Pancreas (tissue), 10 donors: ENCODE results near the gene MOCS3. TPM values are rescaled to one million over a fixed set of nuclear protein-coding genes. Genes with fewer than 3 reads are reported as not detected.

ENCODE experiments used
- ATAC-seq, 4 donors: fragments of 200-7000 bp; cut with Tn5 transposase; one replicate each; pipeline versions ENCODE4 v1.8.0 to v1.9.1; 2020; ENCODE audit warnings: mild to moderate bottlenecking in 4 of 4, moderate library complexity in 4 of 4
- DNase-seq, 6 donors: peaks; one replicate each; pipeline ENCODE4 v3.0.0-alpha.2; 2020
- FAIRE-seq: peaks from 2 replicates; lab custom pipeline; 2012; peaks lifted over from hg19 to GRCh38; lab: Jason Lieb, UNC
- H3K27ac ChIP-seq, 4 donors: fragments of 200-600 bp; sonication (generic); 1 replicate in 3 of 4; 2 replicates in 1 of 4; pipeline versions ENCODE4 v1.5.0 to v1.8.0; 2020
- H3K27me3 ChIP-seq, 4 donors: fragments of 200-600 bp; one replicate each; pipeline ENCODE4 v1.8.0; 2021
- H3K36me3 ChIP-seq, 3 donors: fragments of 200-600 bp; sonication (generic) in 1 of 3; one replicate each; pipeline versions ENCODE4 v1.5.0 to v1.8.0; 2020 to 2021
- H3K4me1 ChIP-seq, 3 donors: fragments of 200-600 bp; one replicate each; pipeline ENCODE4 v1.8.0; 2021
- H3K4me3 ChIP-seq, 4 donors: fragments of 200-600 bp; sonication (generic) in 2 of 4; one replicate each; pipeline versions ENCODE4 v1.5.0 to v1.8.0; 2020 to 2021
- H3K9me3 ChIP-seq, 4 donors: fragments of 200-600 bp; one replicate each; pipeline ENCODE4 v1.8.0; 2021
- CTCF ChIP-seq, 4 donors: fragments of 200-600 bp; sonication (generic) in 3 of 4; IDR thresholded peaks; one replicate each; pipeline versions ENCODE4 v1.5.0 to v1.8.0; 2021; ENCODE audit warnings: antibody characterized with exemption in 4 of 4
- WGBS, 2 donors: extraction: QIAGEN DNeasy Blood & Tissue Kit; methylation state at CpG; one replicate each; pipeline ENCODE4 v1.1.7; 2013; 5-methylcytosine and 5-hydroxymethylcytosine counted together
- intact Hi-C, 3 donors: fragments of 100-400 bp; cut with DNase I; formaldehyde crosslinking; loops; one replicate each; pipeline versions ENCODE4 v1.11.1 to v1.14.2; 2022
- polyA plus RNA-seq, 2 donors: library from polyadenylated mRNA; stranded (reverse); fragments of 200-250 nt; gene quantifications; one replicate each; pipeline ENCODE4 v1.2.3, GENCODE V29; 2013
- total RNA-seq, 6 donors: library from RNA; stranded (reverse); fragmentation: NEBNext Ultra II Directional in 4 of 6; extraction: Animal tissue kit (Norgen Biotek cat#: 25700) in 4 of 6; gene quantifications; one replicate each; pipeline versions ENCODE4 v1.2.1 to v1.2.4, GENCODE V29; 2021 to 2023
- donor health status: healthy with polysubstance abuse.
- donor health status: DM: no; HTN: no; CAD: no; lungs with moderate emphysema.
- donor health status: DM: no; HTN: no; CAD: no.
- donor health status: control.
- donor health status: control.
- donor health status: Bipolar disorder and iron deficiency.
- donor health status: DM: yes; HTN: yes; CAD: no.
- donor health status: DM: no; HTN: no; CAD: no.
- donor health status: DM: no; HTN: no; CAD: no.
- donor health status: DM: yes; HTN: yes; CAD: no.

The MOCS3 gene
- total and polyA plus RNA-seq, 8 donors: 0.72 to 2.3 (median 1.8) TPM

GRCh38 chr20:50926530-50926929, 32.1 kb upstream of the MOCS3 start:
- Histone ChIP-seq H3K4me3 (no peak overlapping the region), H3K36me3 (peaks cover 0 to 6% (median 4%) of the 10 kb centered on the region in 3 donors), H3K27me3 (no peaks in the 10 kb centered on the region), H3K27ac (no peak overlapping the region), H3K9me3 (no peaks in the 10 kb centered on the region), H3K4me1 (peaks cover 0 to 47% (median 32%) of the 10 kb centered on the region in 3 donors)
- WGBS, 2 donors: 49 to 76% methylated on average over 1 of the region's 1 CpG
- DNase-seq: no peak
- TF ChIP-seq CTCF (IDR thresholded peaks at IDR 0.05): no peak
- intact Hi-C loops: loop anchor here in 1 of 3 donors (10.0 kb wide), 1 partner anchor 132 kb away; the partner anchor contains the start of gene BCAS4
- FAIRE-seq: peak; percentile 9
- ATAC-seq: no peak

GRCh38 chr20:50928469-50928868, 30.1 kb upstream of the MOCS3 start:
- no peak for ATAC-seq
- intact Hi-C loops: loop anchor here in 1 of 3 donors (10.0 kb wide), 1 partner anchor 134 kb away; the partner anchor contains the start of gene BCAS4
- WGBS, 2 donors: 64 to 65% methylated on average over 5 of the region's 5 CpGs
- no peaks in the 10 kb centered on the region for H3K9me3 ChIP-seq
- H3K4me3 ChIP-seq: peak overlapping the region in 1 of 4 donors; percentile 77
- H3K27ac ChIP-seq: no peak overlapping the region
- H3K27me3 ChIP-seq: no peaks in the 10 kb centered on the region
- H3K4me1 ChIP-seq: peaks cover 0 to 41% (median 32%) of the 10 kb centered on the region in 3 donors
- H3K36me3 ChIP-seq: peaks cover 0 to 1% (median under 1%) of the 10 kb centered on the region in 3 donors
- FAIRE-seq: no peak
- TF ChIP-seq CTCF (IDR thresholded peaks at IDR 0.05): no peak
- DNase-seq: no peak

- FAIRE-seq (no peak), ATAC-seq (peak; percentile 55 to 81 (median 76)), DNase-seq (peak; percentile 81 to 92 (median 89))
- no peaks in the 10 kb centered on the region for H3K9me3 ChIP-seq
- peaks cover 0 to 4% (median 0%) of the 10 kb centered on the region in 3 donors for H3K36me3 ChIP-seq
- H3K4me3 ChIP-seq: peak overlapping the region; percentile 69 to 84 (median 76)
- H3K27ac ChIP-seq: peak overlapping the region; percentile 41 to 73 (median 52)
- peak; percentile 61 to 86 (median 74) for TF ChIP-seq CTCF (IDR thresholded peaks at IDR 0.05)
- WGBS, 2 donors: 7 to 9% methylated on average over 13 of the region's 13 CpGs
- H3K27me3 ChIP-seq: no peaks in the 10 kb centered on the region
- intact Hi-C loops: loop anchor here in 1 of 3 donors (10.0 kb wide), 1 partner anchor 135 kb away; the partner anchor contains the start of gene BCAS4
- peaks cover 0 to 36% (median 32%) of the 10 kb centered on the region in 3 donors for H3K4me1 ChIP-seq
Observed at GRCh38 chr20:50929299-50930138, 29.1 kb upstream of the MOCS3 start.

- no peak for TF ChIP-seq CTCF (IDR thresholded peaks at IDR 0.05)
- no peaks in the 10 kb centered on the region for H3K27me3 ChIP-seq
- intact Hi-C loops: no loop called here
- FAIRE-seq (no peak), ATAC-seq (peak in 2 of 4 donors; percentile 3 to 6), DNase-seq (peak; percentile 20 to 84 (median 52))
- H3K36me3 ChIP-seq: peaks cover 0 to 12% (median under 1%) of the 10 kb centered on the region in 3 donors
- no peaks in the 10 kb centered on the region for H3K9me3 ChIP-seq
- peak overlapping the region; percentile 41 to 99 (median 99) for H3K27ac ChIP-seq
- H3K4me1 ChIP-seq: peaks cover 0 to 36% (median 26%) of the 10 kb centered on the region in 3 donors
- peak overlapping the region; percentile 69 to 84 (median 76) for H3K4me3 ChIP-seq
- 1 to 2% methylated on average over 23 to 79 of the region's 79 CpGs for WGBS, 2 donors
Observed at GRCh38 chr20:50930139-50930975, 28.3 kb upstream of the MOCS3 start.
